ENCODE results near the gene NAXE.

DNA sequence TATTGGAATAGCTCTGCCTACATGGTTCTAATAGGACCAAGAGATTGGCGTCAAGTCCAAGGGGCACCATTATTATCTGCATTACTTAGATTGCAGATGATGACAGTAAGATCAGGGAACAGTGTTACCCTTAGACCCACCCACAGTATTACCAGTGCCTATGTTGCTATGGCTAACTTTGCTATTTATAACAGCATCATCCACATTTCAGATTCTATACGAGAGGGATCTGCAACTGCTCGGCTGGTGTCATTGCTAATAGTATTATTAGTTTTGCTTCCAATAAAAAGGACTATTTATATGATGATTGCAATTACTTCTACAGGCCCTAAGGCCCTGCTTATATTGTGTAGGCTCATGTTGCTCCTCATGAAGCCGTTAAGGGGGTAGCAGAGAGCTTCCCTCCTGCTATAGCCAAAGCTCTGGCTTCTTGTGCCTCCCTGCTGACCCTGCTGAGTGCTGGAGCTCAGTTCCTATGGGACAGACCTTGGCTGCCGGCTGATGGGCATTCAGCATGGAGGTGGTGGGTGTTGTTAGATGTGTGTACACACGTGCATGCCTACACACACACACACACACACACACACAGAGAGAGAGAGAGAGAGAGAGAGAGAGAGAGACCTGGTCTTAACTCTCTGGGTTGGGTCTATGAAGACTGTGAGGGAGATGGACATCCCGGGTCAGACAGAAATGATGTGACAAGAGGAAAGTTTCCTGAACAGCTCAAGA is 51.6 kb downstream of the NAXE start:
- TF ChIP-seq, protein P1, sequence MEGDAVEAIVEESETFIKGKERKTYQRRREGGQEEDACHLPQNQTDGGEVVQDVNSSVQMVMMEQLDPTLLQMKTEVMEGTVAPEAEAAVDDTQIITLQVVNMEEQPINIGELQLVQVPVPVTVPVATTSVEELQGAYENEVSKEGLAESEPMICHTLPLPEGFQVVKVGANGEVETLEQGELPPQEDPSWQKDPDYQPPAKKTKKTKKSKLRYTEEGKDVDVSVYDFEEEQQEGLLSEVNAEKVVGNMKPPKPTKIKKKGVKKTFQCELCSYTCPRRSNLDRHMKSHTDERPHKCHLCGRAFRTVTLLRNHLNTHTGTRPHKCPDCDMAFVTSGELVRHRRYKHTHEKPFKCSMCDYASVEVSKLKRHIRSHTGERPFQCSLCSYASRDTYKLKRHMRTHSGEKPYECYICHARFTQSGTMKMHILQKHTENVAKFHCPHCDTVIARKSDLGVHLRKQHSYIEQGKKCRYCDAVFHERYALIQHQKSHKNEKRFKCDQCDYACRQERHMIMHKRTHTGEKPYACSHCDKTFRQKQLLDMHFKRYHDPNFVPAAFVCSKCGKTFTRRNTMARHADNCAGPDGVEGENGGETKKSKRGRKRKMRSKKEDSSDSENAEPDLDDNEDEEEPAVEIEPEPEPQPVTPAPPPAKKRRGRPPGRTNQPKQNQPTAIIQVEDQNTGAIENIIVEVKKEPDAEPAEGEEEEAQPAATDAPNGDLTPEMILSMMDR (IDR thresholded peaks at IDR 0.05) = no peak
- no peak for TF ChIP-seq POLR2A (IDR thresholded peaks at IDR 0.05)
- TF ChIP-seq EP300 (IDR thresholded peaks at IDR 0.05) = no peak
